Panc1 (cell line): Measurements from ENCODE around the gene LSS. TPM values are rescaled to one million over a fixed set of nuclear protein-coding genes. Genes with fewer than 3 reads are reported as not detected.
"Not testable (repeated sequence)": the region's sequence is repeated elsewhere in the genome, so short reads cannot be mapped to it uniquely, and the experiment has no call there.

Experiments used
- ATAC-seq: fragments of 200-7000 bp; cut with Tn5 transposase; 2 replicates; pipeline ENCODE4 v1.9.1; 2020; ENCODE audit warnings: mild to moderate bottlenecking, moderate library complexity
- BruUV-seq: library from RNA; stranded (reverse); fragments of 400-500 nt; replicated peaks from 2 replicates; lab custom pipeline; 2021; lab: Mats Ljungman, UMichigan
- CTCF ChIA-PET: fragments of 300-600 bp; sonication (Branson Sonifier 250); formaldehyde crosslinking; loops from one replicate; lab custom pipeline; 2022; ENCODE audit warnings: antibody characterized with exemption; lab: Charles Lee
- POLR2A ChIA-PET: fragments of 300-600 bp; sonication (Branson Sonifier 250); formaldehyde crosslinking; loops from one replicate; lab custom pipeline; 2022; ENCODE audit warnings: antibody characterized with exemption; lab: Charles Lee
- DNase-seq: peaks from one replicate; pipeline ENCODE4 v3.0.0-alpha.2; 2010; ENCODE audit warnings: low read depth, low spot score
- H3K27ac ChIP-seq: 2 replicates; pipeline ENCODE4 v1.5.1; 2011; ENCODE audit warnings: mild to moderate bottlenecking, low read length, inconsistent platforms
- H3K27me3 ChIP-seq: fragments of 200-500 bp; sonication (Bioruptor generic); 2 replicates; pipeline ENCODE4 v1.6.0; 2014; ENCODE audit warnings: low read length, inconsistent platforms; ENCODE audit not compliant: control insufficient read depth, insufficient read depth
- H3K36me3 ChIP-seq: fragments of 200-500 bp; sonication (Bioruptor generic); 2 replicates; pipeline ENCODE4 v1.5.1; 2014; ENCODE audit warnings: inconsistent platforms, mild to moderate bottlenecking, low read length, moderate library complexity; ENCODE audit not compliant: control insufficient read depth, insufficient read depth
- H3K4me1 ChIP-seq: 2 replicates; pipeline ENCODE4 v1.5.1; 2011; ENCODE audit warnings: inconsistent platforms, mild to moderate bottlenecking, low read length, moderate library complexity; ENCODE audit not compliant: control insufficient read depth, insufficient read depth
- H3K4me3 ChIP-seq, 2 experiments: 2 replicates each; pipeline ENCODE4 v1.5.1; 2011 to 2012; ENCODE audit warnings: low read depth in 2 of 2, low read length in 2 of 2, mild to moderate bottlenecking in 2 of 2, inconsistent platforms in 1 of 2, moderate library complexity in 1 of 2
- H3K9me3 ChIP-seq: fragments of 200-500 bp; sonication (Bioruptor generic); 2 replicates; pipeline ENCODE4 v1.5.1; 2014; ENCODE audit warnings: low read depth, mild to moderate bottlenecking, inconsistent platforms, low read length, moderate library complexity; ENCODE audit not compliant: control insufficient read depth, insufficient read depth
- POLR2AphosphoS5 ChIP-seq: IDR thresholded peaks from 2 replicates; pipeline ENCODE4 v1.6.1; 2012; ENCODE audit warnings: mild to moderate bottlenecking, low read depth, low read length, moderate library complexity
- SIN3A ChIP-seq: IDR thresholded peaks from 2 replicates; pipeline ENCODE4 v1.6.1; 2012; ENCODE audit warnings: low read depth, mild to moderate bottlenecking, low read length, moderate library complexity, borderline replicate concordance; ENCODE audit not compliant: insufficient read depth
- TCF7L2 ChIP-seq: IDR thresholded peaks from 2 replicates; pipeline ENCODE4 v1.6.1; 2011; ENCODE audit warnings: mild to moderate bottlenecking, low read depth, low read length, inconsistent platforms
- in situ Hi-C: cut with HindIII; loops from 2 replicates; pipeline ENCODE4 v1.10.0; 2016; ENCODE audit warnings: low sequenced_read_pairs, low pct_unique_long_range_greater_than_20kb
- intact Hi-C: fragments of 100-400 bp; cut with micrococcal nuclease; formaldehyde crosslinking; loops from one replicate; pipeline ENCODE4 v1.10.0; 2022; ENCODE audit not compliant: unreplicated experiment
- total RNA-seq: library from RNA; stranded (reverse); gene quantifications from one replicate; pipeline ENCODE4 v1.2.1, GENCODE V29; 2021; ENCODE audit not compliant: unreplicated experiment
- TF ChIP-seq, protein P1 (sequence below), 2 experiments: IDR thresholded peaks; 2 replicates each; pipeline ENCODE4 v1.6.1; 2011 to 2012; ENCODE audit warnings: low read depth in 2 of 2, control low read depth in 1 of 2, low read length in 1 of 2, mild to moderate bottlenecking in 1 of 2, moderate library complexity in 1 of 2; ENCODE audit not compliant: insufficient read depth in 1 of 2
- TF ChIP-seq, protein P2 (sequence below): fragments of 450-650 bp; IDR thresholded peaks from 2 replicates; pipeline ENCODE4 v1.5.1; 2017; ENCODE audit warnings: mild to moderate bottlenecking

The LSS gene
- total RNA-seq, 1 experiment from 2014 or later, result 111 TPM

DNA sequence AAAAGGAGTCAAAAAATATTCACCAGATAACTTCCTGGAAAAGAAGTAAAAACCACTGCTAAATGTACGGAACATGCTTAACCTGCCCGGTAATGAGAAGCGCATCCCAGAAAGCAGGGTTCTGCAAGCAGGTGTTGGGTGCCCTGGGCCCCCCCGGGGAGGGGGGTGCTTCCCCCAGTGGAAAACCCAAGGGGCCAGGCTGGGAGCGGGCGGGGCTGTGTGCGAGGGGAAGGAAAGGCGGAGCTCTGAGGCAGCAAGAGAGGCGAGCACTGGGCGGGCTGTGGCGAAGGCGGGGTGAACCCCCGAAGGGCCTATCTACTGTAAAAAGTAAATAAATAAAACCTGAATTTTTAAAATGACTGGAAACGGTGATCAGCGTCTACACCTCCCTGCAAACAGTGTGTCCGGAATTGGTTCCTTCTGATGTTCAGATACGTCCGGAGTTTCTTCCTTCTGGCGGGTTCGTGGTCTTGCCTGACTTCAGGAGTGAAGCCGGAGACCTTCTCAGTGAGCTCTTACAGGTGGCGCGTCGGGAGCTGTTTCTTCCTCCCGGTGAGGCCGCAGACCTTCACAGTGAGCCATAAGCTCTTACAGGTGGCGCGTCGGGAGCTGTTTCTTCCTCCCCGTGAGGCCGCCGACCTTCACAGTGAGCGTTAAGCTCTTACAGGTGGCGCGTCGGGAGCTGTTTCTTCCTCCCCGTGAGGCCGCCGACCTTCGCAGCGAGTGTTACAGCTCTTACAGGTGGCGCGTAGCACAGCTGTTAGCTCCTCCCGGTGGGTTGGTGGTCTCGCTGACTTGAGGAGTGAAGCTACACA, 86.6 kb downstream of the LSS start:
- ChIA-PET CTCF (interaction anchor here (0.6 to 2.1 kb wide), 2 partner anchors 11 to 19 kb away, joined by 3 to 7 read pairs; no protein-coding TSS in a partner anchor), POLR2A (no interaction called here)
- Histone ChIP-seq H3K9me3 (no peaks in the 10 kb centered on the region), H3K27ac (no peak overlapping the region), H3K4me1 (no peaks in the 10 kb centered on the region), H3K27me3 (no peaks in the 10 kb centered on the region), H3K4me3 (no peak overlapping the region), H3K36me3 (no peaks in the 10 kb centered on the region)
- BruUV-seq, result no TSS peak
- TF ChIP-seq POLR2AphosphoS5 (no peak), SIN3A (no peak), TCF7L2 (no peak)
- TF ChIP-seq, protein P1, sequence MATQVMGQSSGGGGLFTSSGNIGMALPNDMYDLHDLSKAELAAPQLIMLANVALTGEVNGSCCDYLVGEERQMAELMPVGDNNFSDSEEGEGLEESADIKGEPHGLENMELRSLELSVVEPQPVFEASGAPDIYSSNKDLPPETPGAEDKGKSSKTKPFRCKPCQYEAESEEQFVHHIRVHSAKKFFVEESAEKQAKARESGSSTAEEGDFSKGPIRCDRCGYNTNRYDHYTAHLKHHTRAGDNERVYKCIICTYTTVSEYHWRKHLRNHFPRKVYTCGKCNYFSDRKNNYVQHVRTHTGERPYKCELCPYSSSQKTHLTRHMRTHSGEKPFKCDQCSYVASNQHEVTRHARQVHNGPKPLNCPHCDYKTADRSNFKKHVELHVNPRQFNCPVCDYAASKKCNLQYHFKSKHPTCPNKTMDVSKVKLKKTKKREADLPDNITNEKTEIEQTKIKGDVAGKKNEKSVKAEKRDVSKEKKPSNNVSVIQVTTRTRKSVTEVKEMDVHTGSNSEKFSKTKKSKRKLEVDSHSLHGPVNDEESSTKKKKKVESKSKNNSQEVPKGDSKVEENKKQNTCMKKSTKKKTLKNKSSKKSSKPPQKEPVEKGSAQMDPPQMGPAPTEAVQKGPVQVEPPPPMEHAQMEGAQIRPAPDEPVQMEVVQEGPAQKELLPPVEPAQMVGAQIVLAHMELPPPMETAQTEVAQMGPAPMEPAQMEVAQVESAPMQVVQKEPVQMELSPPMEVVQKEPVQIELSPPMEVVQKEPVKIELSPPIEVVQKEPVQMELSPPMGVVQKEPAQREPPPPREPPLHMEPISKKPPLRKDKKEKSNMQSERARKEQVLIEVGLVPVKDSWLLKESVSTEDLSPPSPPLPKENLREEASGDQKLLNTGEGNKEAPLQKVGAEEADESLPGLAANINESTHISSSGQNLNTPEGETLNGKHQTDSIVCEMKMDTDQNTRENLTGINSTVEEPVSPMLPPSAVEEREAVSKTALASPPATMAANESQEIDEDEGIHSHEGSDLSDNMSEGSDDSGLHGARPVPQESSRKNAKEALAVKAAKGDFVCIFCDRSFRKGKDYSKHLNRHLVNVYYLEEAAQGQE (IDR thresholded peaks at IDR 0.05; ENCODE audit: insufficient read depth in 1 of 2, low read depth in 2 of 2, low read length in 1 of 2), result no peak
- TF ChIP-seq, protein P2, sequence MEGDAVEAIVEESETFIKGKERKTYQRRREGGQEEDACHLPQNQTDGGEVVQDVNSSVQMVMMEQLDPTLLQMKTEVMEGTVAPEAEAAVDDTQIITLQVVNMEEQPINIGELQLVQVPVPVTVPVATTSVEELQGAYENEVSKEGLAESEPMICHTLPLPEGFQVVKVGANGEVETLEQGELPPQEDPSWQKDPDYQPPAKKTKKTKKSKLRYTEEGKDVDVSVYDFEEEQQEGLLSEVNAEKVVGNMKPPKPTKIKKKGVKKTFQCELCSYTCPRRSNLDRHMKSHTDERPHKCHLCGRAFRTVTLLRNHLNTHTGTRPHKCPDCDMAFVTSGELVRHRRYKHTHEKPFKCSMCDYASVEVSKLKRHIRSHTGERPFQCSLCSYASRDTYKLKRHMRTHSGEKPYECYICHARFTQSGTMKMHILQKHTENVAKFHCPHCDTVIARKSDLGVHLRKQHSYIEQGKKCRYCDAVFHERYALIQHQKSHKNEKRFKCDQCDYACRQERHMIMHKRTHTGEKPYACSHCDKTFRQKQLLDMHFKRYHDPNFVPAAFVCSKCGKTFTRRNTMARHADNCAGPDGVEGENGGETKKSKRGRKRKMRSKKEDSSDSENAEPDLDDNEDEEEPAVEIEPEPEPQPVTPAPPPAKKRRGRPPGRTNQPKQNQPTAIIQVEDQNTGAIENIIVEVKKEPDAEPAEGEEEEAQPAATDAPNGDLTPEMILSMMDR, result no peak
- intact Hi-C loops, result no loop called here
- ATAC-seq, result no peak
- in situ Hi-C loops, result no loop called here
- no peak for DNase-seq

DNA sequence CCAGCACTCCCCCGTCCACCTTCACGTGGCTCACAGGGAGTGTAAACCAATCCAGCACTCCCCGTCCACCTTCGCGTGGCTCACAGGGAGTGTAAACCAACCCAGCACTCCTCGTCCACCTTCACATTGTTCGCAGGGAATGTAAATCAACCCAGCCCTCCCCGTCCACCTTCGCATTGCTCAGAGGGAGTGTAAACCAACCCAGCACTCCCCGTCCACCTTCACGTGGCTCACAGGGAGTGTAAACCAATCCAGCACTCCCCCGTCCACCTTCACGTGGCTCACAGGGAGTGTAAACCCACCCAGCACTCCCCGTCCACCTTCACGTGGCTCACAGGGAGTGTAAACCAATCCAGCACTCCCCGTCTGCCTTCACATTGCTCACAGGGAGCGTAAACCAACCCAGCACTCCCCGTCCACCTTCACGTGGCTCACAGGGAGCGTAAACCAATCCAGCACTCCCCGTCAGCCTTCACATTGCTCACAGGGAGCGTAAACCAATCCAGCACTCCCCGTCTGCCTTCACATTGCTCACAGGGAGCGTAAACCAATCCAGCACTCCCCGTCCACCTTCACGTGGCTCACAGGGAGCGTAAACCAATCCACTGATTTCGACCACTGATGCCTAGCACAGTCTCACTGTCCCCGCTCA, 88.1 kb downstream of the LSS start:
- H3K27ac ChIP-seq, H3K4me1 ChIP-seq, intact Hi-C loops, ATAC-seq, POLR2A ChIA-PET, in situ Hi-C loops, H3K4me3 ChIP-seq, CTCF ChIA-PET, H3K27me3 ChIP-seq, H3K9me3 ChIP-seq, DNase-seq, BruUV-seq, H3K36me3 ChIP-seq: not testable (repeated sequence)

DNA sequence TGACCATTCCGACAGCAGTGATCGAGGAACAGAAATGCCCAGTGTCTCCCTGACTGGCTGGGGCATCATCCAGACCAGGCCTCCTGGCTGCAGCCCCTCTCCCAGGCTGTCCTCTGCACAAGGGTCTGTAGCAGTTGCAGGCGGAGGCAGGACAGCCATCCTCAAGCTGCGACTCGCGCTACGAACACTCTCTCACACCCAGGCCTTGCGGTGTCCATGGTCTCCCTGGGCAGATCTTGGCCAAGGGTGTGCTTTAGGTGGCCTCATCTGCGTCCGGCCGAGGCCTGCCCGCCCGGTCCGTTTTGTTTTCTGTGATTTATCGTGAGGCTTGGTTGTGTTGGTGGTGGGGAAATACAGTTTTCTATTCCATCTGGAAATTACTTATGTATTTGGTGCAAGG, 88.9 kb downstream of the LSS start:
- intact Hi-C loops (no loop called here), in situ Hi-C loops (no loop called here)
- no peaks in the 10 kb centered on the region for H3K36me3 ChIP-seq
- no peaks in the 10 kb centered on the region for H3K27me3 ChIP-seq
- ChIA-PET POLR2A (no interaction called here), CTCF (no interaction called here)
- no peak for ATAC-seq
- no peak for DNase-seq
- H3K27ac ChIP-seq, result no peak overlapping the region
- no peak overlapping the region for H3K4me3 ChIP-seq
- no peak for TF ChIP-seq POLR2AphosphoS5
- TF ChIP-seq, protein P2, result no peak
- TF ChIP-seq TCF7L2, result no peak
- TF ChIP-seq, protein P1 (IDR thresholded peaks at IDR 0.05; ENCODE audit: insufficient read depth in 1 of 2, low read depth in 2 of 2, low read length in 1 of 2), result no peak
- TF ChIP-seq SIN3A, result no peak
- H3K4me1 ChIP-seq, result no peaks in the 10 kb centered on the region
- no TSS peak for BruUV-seq
- no peaks in the 10 kb centered on the region for H3K9me3 ChIP-seq
